GM18502 (cell line): ENCODE data around the gene NBEAL2.

Source experiments
- ATAC-seq: cut with Tn5 transposase; IDR thresholded peaks from one replicate; pipeline ENCODE4 v1.9.1; 2021; ENCODE audit warnings: mild to moderate bottlenecking; ENCODE audit not compliant: unreplicated experiment, poor library complexity

Gene NBEAL2

DNA sequence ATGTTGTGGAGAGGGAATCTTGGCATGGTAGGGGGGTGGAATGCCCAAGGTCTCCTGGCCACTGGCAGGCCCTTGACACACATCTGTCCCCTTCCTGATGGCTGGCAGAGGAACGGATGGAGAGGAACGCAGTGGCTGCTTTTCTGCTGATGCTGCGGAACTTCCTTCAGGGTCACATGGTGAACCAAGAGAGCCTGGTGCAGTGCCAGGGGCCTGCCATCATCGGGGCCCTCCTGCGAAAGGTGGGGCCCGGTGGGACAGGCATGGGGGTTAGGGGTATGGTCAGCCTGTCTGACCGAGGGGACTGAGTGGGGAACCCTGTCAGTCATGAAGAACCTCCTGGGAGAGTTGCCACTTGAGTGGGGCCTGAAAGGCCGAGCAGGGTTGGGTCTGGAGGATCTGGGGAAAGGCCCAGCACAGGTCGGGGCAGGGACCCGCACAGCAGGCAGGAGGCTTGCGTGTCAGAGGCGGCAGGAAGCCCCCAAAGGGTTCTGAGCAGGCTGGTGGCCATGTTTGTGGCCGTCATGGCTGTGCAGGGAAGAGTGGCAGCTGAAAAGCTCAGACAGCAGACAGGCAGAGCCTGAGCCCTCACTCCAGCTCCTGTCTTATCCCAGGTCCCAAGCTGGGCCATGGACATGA lies 18.1 kb downstream of the NBEAL2 start:
- ATAC-seq = no peak

DNA sequence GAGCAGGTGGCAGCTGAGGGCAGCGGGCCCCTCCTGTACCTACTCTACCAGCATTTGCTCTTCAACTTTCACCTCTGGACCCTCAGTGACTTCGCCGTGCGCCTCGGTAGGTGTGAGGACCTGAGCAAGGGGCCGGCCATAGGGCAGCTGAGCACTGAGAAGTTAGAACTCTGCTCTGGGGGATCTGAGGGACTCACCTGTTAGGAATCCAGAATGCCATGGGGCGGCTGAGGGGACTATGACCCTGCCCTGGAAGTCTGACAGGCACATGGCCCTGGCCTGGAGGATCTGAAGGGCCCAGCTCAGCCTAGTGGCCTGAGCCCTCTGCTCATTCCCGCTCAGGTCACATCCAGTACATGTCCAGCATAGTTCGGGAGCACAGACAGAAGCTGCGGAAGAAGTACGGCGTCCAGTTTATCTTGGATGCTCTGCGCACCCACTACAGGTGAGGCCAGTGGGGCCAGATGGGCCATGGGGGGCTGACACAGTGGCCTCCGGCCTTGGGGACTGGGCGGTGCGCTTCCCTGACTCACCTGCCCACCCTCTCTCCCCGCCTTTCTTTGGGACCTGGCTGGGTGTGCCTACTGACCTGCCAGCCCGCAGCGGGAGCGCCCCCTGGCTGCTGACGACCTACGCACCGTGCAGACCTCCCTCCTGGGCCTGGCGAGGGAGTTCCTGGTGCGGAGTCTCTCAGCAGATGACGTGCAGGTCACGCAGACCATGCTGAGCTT lies 18.8 kb downstream of the NBEAL2 start:
- ATAC-seq = no peak

DNA sequence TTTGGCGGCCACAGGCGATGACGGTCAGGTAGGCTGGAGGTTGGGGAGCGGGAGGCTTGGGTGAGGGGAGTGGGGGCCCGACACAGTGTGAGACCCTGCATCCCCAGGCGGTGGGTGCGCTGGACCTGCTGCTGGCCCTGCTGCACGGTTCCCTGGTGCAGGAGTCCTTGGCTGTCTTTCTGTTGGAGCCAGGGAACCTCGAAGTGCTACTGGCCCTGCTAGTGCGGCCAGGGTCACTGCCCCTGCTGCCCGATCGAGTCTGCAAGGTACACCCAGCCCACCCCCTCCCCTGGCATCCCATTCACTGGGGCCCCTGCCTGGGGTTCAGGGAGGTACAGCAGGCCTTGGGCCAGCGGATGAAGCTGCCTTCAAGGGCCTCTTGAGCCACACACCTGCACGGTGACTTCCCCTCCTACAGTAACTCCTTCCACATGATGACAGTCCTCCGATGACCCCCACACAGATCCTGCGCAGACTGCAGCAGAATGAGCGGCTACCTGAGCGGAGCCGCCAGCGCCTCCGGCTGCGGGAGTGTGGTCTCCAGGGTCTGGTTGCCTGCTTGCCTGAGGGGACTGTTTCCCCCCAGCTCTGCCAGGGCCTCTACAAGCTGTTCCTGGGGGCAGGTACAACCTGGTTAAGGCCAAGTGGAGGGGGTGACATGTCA lies 19.5 kb downstream of the NBEAL2 start:
- no peak for ATAC-seq

DNA sequence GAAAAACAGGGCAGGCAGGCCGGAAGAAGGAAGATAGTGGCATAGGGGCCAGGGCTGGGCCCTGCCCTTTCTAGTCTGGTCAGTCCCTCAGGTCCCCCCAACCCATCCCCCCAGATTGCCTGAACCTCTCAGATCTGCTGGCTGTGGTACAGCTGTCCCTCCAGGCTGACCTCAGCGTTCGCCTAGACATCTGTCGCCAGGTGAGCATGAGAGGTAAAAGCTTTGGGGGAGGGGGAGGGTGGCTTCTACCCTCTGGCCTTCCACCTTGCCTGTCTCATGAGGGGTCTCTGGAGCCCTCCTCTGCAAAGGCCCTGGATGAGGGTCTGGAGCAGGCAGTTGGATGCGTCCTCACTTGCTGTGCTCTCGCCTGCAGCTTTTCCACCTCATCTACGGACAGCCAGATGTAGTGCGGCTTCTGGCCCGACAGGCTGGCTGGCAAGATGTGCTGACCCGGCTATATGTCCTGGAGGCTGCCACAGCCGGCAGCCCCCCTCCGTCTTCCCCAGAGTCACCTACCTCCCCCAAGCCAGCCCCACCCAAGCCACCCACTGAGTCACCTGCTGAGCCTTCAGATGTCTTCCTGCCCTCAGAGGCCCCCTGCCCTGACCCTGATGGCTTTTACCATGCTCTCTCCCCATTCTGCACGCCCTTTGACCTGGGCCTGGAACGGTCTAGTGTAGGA lies 20.2 kb downstream of the NBEAL2 start:
- ATAC-seq = no peak

DNA sequence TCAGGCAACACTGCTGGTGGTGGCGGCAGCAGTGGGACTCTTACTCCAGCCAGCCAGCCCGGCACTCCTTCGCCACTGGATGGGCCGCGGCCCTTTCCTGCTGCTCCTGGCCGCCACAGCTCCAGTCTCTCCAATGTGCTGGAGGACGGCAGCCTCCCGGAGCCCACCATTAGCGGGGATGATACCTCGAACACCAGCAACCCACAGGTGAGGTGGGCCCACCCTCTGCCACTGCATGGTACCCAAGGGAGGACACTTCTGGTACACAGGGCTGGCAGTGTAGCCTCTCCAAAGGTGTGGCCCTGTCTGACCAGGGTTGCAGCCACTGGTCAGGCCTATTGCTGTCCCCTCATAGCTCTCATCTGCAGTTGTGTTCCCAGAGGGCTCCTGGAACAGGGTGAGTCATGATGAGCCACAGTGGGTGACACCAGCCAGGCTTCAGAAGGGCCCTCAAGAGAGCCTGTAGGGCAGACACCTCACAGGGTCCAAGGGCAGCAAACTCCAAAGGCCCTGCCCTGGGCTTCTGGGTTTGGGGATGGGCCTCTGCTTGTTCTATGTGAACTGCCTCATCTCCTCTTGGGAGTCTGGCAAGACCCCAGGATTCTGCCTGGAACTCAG lies 20.8 kb downstream of the NBEAL2 start:
- ATAC-seq = no peak

GRCh38 chr3:47000922-47001730 lies 21.7 kb downstream of the NBEAL2 start:
- no peak for ATAC-seq

DNA sequence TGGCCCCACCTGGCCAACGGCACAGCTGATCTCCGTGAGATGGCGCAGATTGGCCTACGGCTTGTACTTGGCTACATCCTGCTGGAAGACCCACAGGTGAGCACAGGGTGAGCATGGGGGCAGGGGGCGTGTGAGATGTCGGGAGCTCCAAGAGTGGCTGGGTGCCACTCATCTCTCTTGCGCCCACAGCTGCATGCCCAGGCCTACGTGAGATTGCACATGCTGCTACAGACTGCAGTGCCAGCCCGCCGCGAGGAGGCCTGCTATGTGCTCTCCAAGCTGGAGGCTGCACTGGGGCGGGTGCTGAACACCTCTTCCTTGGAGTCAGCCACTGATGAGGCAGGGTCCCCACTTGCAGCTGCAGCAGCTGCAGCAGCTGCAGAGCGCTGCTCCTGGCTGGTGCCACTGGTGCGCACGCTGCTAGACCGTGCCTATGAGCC lies 22.3 kb downstream of the NBEAL2 start:
- ATAC-seq = no peak

- ATAC-seq = no peak
Measured at GRCh38 chr3:47002171-47003055, 22.9 kb downstream of the NBEAL2 start.

GRCh38 chr3:47003056-47003410 lies 23.6 kb downstream of the NBEAL2 start:
- no peak for ATAC-seq

DNA sequence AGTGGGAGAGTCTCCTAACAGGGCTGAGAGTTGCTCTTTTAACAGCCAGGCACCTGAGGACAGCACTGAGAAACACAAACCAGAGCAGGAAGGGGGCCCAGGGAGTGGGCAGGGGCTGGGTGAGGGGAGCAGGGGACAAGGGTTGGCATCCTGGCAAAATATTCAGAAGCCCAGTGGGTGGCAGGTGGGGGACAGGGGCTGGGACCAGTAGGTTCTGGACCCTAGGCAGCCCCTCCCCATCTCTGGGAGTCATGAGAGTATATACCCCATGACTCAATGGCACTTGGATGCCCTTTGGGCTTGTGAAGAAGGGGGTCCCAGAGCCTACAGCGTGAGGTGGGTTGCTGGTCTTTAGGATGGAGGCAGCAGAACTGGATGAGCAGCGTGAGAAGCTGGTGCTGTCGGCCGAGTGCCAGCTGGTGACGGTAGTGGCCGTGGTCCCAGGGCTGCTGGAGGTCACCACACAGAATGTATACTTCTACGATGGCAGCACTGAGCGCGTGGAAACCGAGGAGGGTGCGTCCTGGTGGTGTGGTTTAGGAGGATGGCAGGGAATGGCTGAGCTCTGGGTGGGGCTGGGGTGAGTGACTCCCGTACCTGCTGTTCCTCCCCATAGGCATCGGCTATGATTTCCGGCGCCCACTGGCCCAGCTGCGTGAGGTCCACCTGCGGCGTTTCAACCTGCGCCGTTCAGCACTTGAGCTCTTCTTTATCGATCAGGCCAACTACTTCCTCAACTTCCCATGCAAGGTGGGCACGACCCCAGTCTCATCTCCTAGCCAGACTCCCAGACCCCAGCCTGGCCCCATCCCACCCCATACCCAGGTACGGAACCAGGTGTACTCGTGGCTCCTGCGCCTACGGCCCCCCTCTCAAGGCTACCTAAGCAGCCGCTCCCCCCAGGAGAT lies 24.2 kb downstream of the NBEAL2 start:
- no peak for ATAC-seq

DNA sequence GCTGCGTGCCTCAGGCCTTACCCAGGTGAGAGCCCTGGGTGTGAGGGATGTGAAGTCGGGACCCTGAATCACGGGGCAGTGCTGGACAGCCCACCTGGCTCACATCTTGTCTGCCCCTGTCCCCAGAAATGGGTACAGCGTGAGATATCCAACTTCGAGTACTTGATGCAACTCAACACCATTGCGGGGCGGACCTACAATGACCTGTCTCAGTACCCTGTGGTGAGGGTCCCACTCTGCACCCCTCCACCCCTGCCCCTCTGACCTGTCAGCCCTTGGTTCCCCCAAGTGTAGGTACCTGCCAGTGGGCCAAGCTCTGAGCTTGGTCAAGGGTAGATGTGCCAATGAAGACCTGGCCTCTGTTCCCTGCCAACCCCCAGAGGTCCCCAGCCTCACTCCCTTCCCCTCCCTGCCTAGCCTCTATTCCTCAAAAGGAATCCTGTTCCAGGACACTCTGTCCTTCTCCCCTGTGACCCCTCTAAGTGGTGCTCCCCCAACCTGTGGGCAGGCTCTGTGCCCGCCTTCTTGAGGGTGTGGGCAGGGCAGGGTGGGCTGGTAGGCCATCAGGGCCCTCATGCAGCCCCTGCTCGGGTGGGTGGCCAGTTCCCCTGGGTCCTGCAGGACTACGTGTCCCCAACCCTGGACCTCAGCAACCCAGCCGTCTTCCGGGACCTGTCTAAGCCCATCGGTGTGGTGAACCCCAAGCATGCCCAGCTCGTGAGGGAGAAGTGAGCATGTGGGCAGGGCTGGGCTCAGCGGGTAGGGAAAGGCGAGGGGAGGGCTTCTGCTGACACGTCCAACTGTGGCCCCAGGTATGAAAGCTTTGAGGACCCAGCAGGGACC lies 25.1 kb downstream of the NBEAL2 start:
- no peak for ATAC-seq

DNA sequence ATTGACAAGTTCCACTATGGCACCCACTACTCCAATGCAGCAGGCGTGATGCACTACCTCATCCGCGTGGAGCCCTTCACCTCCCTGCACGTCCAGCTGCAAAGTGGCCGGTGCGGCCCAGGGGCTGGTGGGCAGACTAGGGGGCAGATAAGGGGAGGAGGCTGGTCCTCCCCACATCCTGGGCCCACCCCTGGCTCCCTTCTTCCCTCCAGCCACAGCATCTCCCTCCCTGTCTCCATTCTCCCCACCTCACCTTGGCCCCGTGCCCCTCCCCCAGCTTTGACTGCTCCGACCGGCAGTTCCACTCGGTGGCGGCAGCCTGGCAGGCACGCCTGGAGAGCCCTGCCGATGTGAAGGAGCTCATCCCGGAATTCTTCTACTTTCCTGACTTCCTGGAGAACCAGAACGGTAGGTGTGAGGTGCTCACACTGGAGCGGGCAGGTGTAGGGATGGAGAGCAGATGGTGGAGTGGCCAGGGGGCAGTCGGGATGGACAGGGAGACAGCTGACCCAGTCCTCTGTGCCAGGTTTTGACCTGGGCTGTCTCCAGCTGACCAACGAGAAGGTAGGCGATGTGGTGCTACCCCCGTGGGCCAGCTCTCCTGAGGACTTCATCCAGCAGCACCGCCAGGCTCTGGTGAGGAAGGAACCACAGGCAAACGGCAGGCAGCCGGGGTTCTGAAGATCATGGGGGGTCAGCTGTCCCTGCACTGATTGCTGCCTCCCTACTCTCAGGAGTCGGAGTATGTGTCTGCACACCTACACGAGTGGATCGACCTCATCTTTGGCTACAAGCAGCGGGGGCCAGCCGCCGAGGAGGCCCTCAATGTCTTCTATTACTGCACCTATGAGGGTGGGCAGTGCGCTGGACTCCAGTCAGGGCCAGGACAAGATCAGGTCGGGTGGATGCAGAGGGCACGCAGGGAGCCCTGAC lies 26.0 kb downstream of the NBEAL2 start:
- no peak for ATAC-seq

DNA sequence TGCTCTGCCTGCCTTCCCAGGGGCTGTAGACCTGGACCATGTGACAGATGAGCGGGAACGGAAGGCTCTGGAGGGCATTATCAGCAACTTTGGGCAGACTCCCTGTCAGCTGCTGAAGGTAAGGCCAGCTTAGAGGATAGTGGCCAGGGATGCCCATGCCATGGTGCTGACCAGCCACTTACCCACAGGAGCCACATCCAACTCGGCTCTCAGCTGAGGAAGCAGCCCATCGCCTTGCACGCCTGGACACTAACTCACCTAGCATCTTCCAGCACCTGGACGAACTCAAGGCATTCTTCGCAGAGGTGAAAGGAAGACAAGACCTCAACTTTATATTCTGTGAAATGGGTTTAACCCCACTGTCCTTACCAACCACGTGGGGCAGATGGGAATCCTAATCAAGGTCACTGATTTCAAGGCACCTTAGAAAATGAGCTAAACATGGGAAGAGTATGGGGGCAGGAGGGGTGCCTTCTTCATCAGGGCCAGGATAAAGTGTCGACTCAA lies 26.7 kb downstream of the NBEAL2 start:
- ATAC-seq = no peak

GRCh38 chr3:47007001-47007400 lies 27.5 kb downstream of the NBEAL2 start:
- ATAC-seq = no peak

- ATAC-seq = no peak
Measured at GRCh38 chr3:47007482-47008233, 28.2 kb downstream of the NBEAL2 start.
